K562 (cell line): ENCODE measurements around the gene KAT5. TPM values are rescaled to one million over a fixed set of nuclear protein-coding genes. Genes with fewer than 3 reads are reported as not detected.

Experiments used
- BACH1 ChIP-seq: fragments of 200-800 bp; sonication (Bioruptor generic); IDR thresholded peaks from 2 replicates; pipeline ENCODE4 v1.6.1; 2016; ENCODE audit warnings: missing genetic modification characterization, missing compliant biosample characterization
- CREB5 ChIP-seq: fragments of 250-450 bp; sonication (Bioruptor Pico); IDR thresholded peaks from 2 replicates; pipeline ENCODE4 v1.5.0; 2020; ENCODE audit warnings: mild to moderate bottlenecking
- KLF6 ChIP-seq: fragments of 250-450 bp; sonication (Bioruptor Pico); IDR thresholded peaks from 2 replicates; pipeline ENCODE4 v1.4.0; 2020; ENCODE audit warnings: mild to moderate bottlenecking, moderate library complexity, borderline replicate concordance
- LEF1 ChIP-seq: fragments of 450-650 bp; IDR thresholded peaks from 2 replicates; pipeline ENCODE4 v1.6.1; 2016; ENCODE audit warnings: mild to moderate bottlenecking
- MYC ChIP-seq, 2 experiments: fragments of 250-450 bp in 1 of 2; sonication (Bioruptor Pico) in 1 of 2; IDR thresholded peaks; 2 replicates each; pipeline versions ENCODE4 v1.5.1 to v1.6.1; 2012 to 2021; ENCODE audit warnings: low read depth in 2 of 2, borderline replicate concordance in 1 of 2, improper control_type of control experiment in 1 of 2, low read length in 1 of 2, mild to moderate bottlenecking in 1 of 2, moderate library complexity in 1 of 2
- NFXL1 ChIP-seq: fragments of 450-650 bp; formaldehyde crosslinking; IDR thresholded peaks from 2 replicates; pipeline ENCODE4 v1.4.0; 2021; ENCODE audit warnings: mild to moderate bottlenecking
- RAD51 ChIP-seq: fragments of 450-650 bp; IDR thresholded peaks from 2 replicates; pipeline ENCODE4 v1.7.1; 2016; ENCODE audit warnings: low read depth, mild to moderate bottlenecking, borderline replicate concordance
- RBM34 ChIP-seq: fragments of 200-400 bp; formaldehyde crosslinking; IDR thresholded peaks from 2 replicates; pipeline ENCODE4 v1.6.1; 2018; ENCODE audit warnings: low read length, borderline replicate concordance; ENCODE audit not compliant: insufficient read depth
- STAG1 ChIP-seq: sonication (generic); formaldehyde crosslinking; IDR thresholded peaks from 2 replicates; pipeline ENCODE4 v1.5.0; 2020; ENCODE audit warnings: missing genetic modification reagents, borderline replicate concordance
- ZNF592 ChIP-seq: fragments of 450-650 bp; IDR thresholded peaks from 2 replicates; pipeline ENCODE4 v1.6.1; 2017; ENCODE audit warnings: antibody characterized with exemption, mild to moderate bottlenecking
- polyA plus RNA-seq, 8 experiments: library from polyadenylated mRNA; depleted of rRNA in 4 of 8; stranded (reverse) in 5 of 8; unstranded in 3 of 8; fragments of >200 nt; fragmentation: Nextera tagmentation in 2 of 8; fragmentation: Illumina TruSeq in 1 of 8; extraction: Ambion mirVana in 2 of 8; extraction: Trizol in 1 of 8; gene quantifications; 2 replicates each; pipeline versions ENCODE4 v1.2.1 to v1.2.3, GENCODE V29; 2011 to 2014; ENCODE audit warnings: inconsistent platforms in 1 of 8, missing spikeins in 1 of 8
- total RNA-seq, 7 experiments: library from RNA; depleted of rRNA in 6 of 7; stranded (reverse); fragments of >200 nt in 6 of 7; fragmentation: Illumina TruSeq in 2 of 7; extraction: Trizol in 2 of 7; gene quantifications; 2 replicates each; pipeline versions ENCODE4 v1.2.1 to v1.2.3, GENCODE V29; 2011 to 2021; ENCODE audit warnings: low replicate concordance in 1 of 7
- TF ChIP-seq, protein P1 (sequence below): fragments of 450-650 bp; IDR thresholded peaks from 2 replicates; pipeline ENCODE4 v1.6.1; 2016; ENCODE audit warnings: low read depth
- TF ChIP-seq, protein P2 (sequence below), 2 experiments: fragments of 450-650 bp in 1 of 2; sonication (generic) in 1 of 2; formaldehyde crosslinking in 1 of 2; IDR thresholded peaks in 1 of 2; conservative IDR thresholded peaks in 1 of 2; 2 replicates each; pipeline versions ENCODE4 v1.6.1 to v1.8.1; 2016 to 2023; ENCODE audit warnings: mild to moderate bottlenecking in 2 of 2, moderate library complexity in 2 of 2, inconsistent platforms in 1 of 2, missing genetic modification reagents in 1 of 2

The KAT5 gene
- total and polyA plus RNA-seq, 9 of the 15 experiments (the other 6 are each of a cell fraction or from before 2014, with no cell fraction given) = 3.6 to 76.8 (median 52.7) TPM

GRCh38 chr11:65692367-65692766 is 19.7 kb upstream of the KAT5 start (continued):
- TF ChIP-seq, protein P1, sequence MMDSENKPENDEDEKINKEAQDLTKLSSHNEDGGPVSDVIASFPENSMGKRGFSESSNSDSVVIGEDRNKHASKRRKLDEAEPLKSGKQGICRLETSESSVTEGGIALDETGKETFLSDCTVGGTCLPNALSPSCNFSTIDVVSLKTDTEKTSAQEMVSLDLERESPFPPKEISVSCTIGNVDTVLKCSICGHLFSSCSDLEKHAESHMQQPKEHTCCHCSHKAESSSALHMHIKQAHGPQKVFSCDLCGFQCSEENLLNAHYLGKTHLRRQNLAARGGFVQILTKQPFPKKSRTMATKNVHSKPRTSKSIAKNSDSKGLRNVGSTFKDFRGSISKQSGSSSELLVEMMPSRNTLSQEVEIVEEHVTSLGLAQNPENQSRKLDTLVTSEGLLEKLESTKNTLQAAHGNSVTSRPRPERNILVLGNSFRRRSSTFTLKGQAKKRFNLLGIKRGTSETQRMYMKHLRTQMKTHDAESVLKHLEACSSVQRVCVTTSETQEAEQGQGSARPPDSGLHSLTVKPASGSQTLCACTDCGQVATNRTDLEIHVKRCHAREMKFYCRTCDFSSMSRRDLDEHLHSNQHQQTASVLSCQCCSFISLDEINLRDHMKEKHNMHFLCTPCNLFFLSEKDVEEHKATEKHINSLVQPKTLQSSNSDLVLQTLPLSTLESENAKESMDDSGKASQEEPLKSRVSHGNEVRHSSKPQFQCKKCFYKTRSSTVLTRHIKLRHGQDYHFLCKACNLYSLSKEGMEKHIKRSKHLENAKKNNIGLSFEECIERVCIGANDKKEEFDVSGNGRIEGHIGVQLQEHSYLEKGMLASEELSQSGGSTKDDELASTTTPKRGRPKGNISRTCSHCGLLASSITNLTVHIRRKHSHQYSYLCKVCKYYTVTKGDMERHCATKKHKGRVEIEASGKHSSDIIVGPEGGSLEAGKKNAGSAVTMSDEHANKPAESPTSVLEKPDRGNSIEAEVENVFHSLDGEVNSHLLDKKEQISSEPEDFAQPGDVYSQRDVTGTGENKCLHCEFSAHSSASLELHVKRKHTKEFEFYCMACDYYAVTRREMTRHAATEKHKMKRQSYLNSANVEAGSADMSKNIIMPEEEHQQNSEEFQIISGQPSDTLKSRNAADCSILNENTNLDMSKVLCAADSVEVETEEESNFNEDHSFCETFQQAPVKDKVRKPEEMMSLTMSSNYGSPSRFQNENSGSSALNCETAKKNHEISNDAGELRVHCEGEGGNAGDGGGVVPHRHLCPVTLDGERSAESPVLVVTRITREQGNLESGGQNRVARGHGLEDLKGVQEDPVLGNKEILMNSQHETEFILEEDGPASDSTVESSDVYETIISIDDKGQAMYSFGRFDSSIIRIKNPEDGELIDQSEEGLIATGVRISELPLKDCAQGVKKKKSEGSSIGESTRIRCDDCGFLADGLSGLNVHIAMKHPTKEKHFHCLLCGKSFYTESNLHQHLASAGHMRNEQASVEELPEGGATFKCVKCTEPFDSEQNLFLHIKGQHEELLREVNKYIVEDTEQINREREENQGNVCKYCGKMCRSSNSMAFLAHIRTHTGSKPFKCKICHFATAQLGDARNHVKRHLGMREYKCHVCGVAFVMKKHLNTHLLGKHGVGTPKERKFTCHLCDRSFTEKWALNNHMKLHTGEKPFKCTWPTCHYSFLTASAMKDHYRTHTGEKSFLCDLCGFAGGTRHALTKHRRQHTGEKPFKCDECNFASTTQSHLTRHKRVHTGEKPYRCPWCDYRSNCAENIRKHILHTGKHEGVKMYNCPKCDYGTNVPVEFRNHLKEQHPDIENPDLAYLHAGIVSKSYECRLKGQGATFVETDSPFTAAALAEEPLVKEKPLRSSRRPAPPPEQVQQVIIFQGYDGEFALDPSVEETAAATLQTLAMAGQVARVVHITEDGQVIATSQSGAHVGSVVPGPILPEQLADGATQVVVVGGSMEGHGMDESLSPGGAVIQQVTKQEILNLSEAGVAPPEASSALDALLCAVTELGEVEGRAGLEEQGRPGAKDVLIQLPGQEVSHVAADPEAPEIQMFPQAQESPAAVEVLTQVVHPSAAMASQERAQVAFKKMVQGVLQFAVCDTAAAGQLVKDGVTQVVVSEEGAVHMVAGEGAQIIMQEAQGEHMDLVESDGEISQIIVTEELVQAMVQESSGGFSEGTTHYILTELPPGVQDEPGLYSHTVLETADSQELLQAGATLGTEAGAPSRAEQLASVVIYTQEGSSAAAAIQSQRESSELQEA = peak; percentile 78
- TF ChIP-seq STAG1 (CRISPR knock-in tag) = no peak
- TF ChIP-seq BACH1 (tag) = no peak
- peak; percentile 60; the same call in 1 of the 2 replicates for TF ChIP-seq RAD51
- TF ChIP-seq LEF1 = peak; percentile 53
- no peak for TF ChIP-seq CREB5
- no peak for TF ChIP-seq NFXL1 (CRISPR knock-in tag)
- TF ChIP-seq ZNF592 = peak; percentile 88
- TF ChIP-seq, protein P2, sequence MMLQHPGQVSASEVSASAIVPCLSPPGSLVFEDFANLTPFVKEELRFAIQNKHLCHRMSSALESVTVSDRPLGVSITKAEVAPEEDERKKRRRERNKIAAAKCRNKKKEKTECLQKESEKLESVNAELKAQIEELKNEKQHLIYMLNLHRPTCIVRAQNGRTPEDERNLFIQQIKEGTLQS (IDR thresholded peaks at IDR 0.05) = no peak
- TF ChIP-seq, protein P2 (CRISPR knock-in tag; conservative IDR thresholded peaks at IDR 0.05) = no peak
- TF ChIP-seq KLF6 (CRISPR knock-in tag) = peak; percentile 3; the same call in 1 of the 2 replicates
- TF ChIP-seq MYC (IDR thresholded peaks at IDR 0.05; ENCODE audit: low read depth, low read length) = peak; percentile 14; the same call in 1 of the 2 replicates
- no peak for TF ChIP-seq MYC (CRISPR knock-in tag; IDR thresholded peaks at IDR 0.05; ENCODE audit: borderline replicate concordance, low read depth)
- TF ChIP-seq RBM34 = no peak
